Stimulated activated CD8-positive, alpha-beta memory T cell treated with anti-CD3 and anti-CD28 coated beads, Interleukin-15, amount 100 ng/mL, for 4 hours (primary cell): Measurements from ENCODE around the gene AKIP1.

Experiments
- DNase-seq, 2 donors: peaks; one replicate each; pipeline ENCODE4 v3.0.0-alpha.2; 2020; ENCODE audit warnings: low read depth in 2 of 2

Gene AKIP1

GRCh38 chr11:8959546-8960166 is 48.7 kb downstream of the AKIP1 start:
- no peak for DNase-seq

GRCh38 chr11:8961401-8961800 is 50.4 kb downstream of the AKIP1 start:
- DNase-seq: no peak

GRCh38 chr11:8962841-8963240 is 51.9 kb downstream of the AKIP1 start:
- no peak for DNase-seq

GRCh38 chr11:8963569-8964323 is 52.8 kb downstream of the AKIP1 start:
- peak; percentile 58 to 59 for DNase-seq

- DNase-seq: peak; percentile 50 to 65
Observed at GRCh38 chr11:8964324-8965320, 53.6 kb downstream of the AKIP1 start, which contains the start of gene TMEM9B. Gene TMEM9B, minus strand, starts transcription at chr11:8964442. Its CDS starts 129 bp downstream, at chr11:8964313.

GRCh38 chr11:8967184-8967583 is 56.2 kb downstream of the AKIP1 start:
- no peak for DNase-seq
